H4 (cell line): Measurements from ENCODE around the gene CAMTA1. TPM values are rescaled to one million over a fixed set of nuclear protein-coding genes. Genes with fewer than 3 reads are reported as not detected.
A peak's percentile ranks its signal among the peaks of the same experiment; 100 is the strongest.
"Not testable (repeated sequence)": the region's sequence is repeated elsewhere in the genome, so short reads cannot be mapped to it uniquely, and the experiment has no call there.

Experiments
- DNase-seq: peaks from one replicate; pipeline ENCODE4 v3.0.0-alpha.2; 2015; ENCODE audit warnings: low spot score
- total RNA-seq: library from RNA; depleted of rRNA; stranded (reverse); fragments of >200 nt; shearing (Covaris generic); gene quantifications from 2 replicates; pipeline ENCODE4 v1.2.3, GENCODE V29; 2014

CAMTA1 gene
- total RNA-seq, 1 experiment from 2014 or later: 98.2 TPM

GRCh38 chr1:6907201-6907600, 121.9 kb downstream of the CAMTA1 start:
- no peak for DNase-seq

- no peak for DNase-seq
Observed at GRCh38 chr1:6907676-6908434, 122.6 kb downstream of the CAMTA1 start.

- DNase-seq: no peak
Observed at GRCh38 chr1:6909401-6909800, 124.1 kb downstream of the CAMTA1 start.

- DNase-seq: no peak
Observed at GRCh38 chr1:6909857-6910256, 124.6 kb downstream of the CAMTA1 start.

GRCh38 chr1:6911021-6911941, 126.0 kb downstream of the CAMTA1 start:
- no peak for DNase-seq

- DNase-seq: no peak
Observed at GRCh38 chr1:6911974-6912373, 126.7 kb downstream of the CAMTA1 start.

- DNase-seq: no peak
Observed at GRCh38 chr1:6912518-6912917, 127.3 kb downstream of the CAMTA1 start.

- DNase-seq: no peak
Observed at GRCh38 chr1:6913086-6913485, 127.8 kb downstream of the CAMTA1 start.

GRCh38 chr1:6914706-6915105, 129.5 kb downstream of the CAMTA1 start:
- no peak for DNase-seq

- no peak for DNase-seq
Observed at GRCh38 chr1:6915999-6916565, 130.8 kb downstream of the CAMTA1 start.

- DNase-seq: no peak
Observed at GRCh38 chr1:6917067-6917466, 131.8 kb downstream of the CAMTA1 start.

- DNase-seq: no peak
Observed at GRCh38 chr1:6918186-6918924, 133.1 kb downstream of the CAMTA1 start.

- no peak for DNase-seq
Observed at GRCh38 chr1:6918925-6919511, 133.8 kb downstream of the CAMTA1 start.

GRCh38 chr1:6921506-6921905, 136.3 kb downstream of the CAMTA1 start:
- not testable (repeated sequence) for DNase-seq

GRCh38 chr1:6922096-6922931, 137.1 kb downstream of the CAMTA1 start:
- DNase-seq: peak; percentile 6

GRCh38 chr1:6923012-6923411, 137.8 kb downstream of the CAMTA1 start:
- no peak for DNase-seq

GRCh38 chr1:6923416-6923815, 138.2 kb downstream of the CAMTA1 start:
- no peak for DNase-seq

- no peak for DNase-seq
Observed at GRCh38 chr1:6923955-6924881, 139.0 kb downstream of the CAMTA1 start.

- no peak for DNase-seq
Observed at GRCh38 chr1:6924891-6925290, 139.6 kb downstream of the CAMTA1 start.
